ENCODE results near the gene ABI2.

DNA sequence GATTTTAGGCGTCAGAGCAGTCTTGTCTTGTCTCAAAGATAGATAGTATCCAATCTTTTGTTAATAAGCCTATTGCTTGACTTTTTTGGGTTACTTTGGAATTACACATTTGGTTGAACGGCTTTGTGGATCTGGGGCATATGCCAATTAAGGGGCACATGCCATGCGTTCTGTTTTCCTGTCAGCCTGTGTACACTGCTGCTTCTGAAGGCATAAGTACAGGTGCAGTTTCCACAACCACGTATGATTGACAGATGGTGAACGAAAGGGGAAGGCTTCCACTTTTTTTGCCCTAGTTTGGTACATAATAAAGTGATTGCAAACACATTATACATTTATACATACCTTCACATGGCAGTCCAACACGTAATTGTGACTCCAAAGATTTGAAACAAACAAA, 104.6 kb downstream of the ABI2 start:
- TF ChIP-seq, protein P1, sequence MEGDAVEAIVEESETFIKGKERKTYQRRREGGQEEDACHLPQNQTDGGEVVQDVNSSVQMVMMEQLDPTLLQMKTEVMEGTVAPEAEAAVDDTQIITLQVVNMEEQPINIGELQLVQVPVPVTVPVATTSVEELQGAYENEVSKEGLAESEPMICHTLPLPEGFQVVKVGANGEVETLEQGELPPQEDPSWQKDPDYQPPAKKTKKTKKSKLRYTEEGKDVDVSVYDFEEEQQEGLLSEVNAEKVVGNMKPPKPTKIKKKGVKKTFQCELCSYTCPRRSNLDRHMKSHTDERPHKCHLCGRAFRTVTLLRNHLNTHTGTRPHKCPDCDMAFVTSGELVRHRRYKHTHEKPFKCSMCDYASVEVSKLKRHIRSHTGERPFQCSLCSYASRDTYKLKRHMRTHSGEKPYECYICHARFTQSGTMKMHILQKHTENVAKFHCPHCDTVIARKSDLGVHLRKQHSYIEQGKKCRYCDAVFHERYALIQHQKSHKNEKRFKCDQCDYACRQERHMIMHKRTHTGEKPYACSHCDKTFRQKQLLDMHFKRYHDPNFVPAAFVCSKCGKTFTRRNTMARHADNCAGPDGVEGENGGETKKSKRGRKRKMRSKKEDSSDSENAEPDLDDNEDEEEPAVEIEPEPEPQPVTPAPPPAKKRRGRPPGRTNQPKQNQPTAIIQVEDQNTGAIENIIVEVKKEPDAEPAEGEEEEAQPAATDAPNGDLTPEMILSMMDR (IDR thresholded peaks at IDR 0.05), result no peak
- TF ChIP-seq EP300 (IDR thresholded peaks at IDR 0.05) (no peak), POLR2AphosphoS5 (IDR thresholded peaks at IDR 0.05) (no peak), POLR2A (IDR thresholded peaks at IDR 0.05) (no peak)
